ENCODE measurements around the gene DCBLD2.

DNA sequence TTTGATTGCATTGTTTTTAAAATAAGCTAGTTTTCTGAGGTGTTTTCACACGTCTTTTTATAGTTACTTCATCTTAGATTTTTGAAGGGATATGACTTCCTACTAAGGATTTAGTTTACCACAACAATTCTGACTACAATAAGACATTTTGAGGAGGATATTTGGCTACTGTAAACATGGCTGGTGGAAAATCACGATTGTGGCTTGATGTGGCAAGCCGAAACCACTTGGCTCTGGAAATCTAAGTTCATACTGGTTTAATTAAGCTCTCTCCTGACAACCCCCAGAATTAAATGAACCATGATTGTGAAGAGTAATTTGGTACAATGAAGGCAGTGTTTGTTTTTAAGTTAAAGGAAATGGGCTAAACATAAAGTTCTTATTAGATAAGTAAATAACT, 107.5 kb downstream of the DCBLD2 start:
- TF ChIP-seq, protein P1, sequence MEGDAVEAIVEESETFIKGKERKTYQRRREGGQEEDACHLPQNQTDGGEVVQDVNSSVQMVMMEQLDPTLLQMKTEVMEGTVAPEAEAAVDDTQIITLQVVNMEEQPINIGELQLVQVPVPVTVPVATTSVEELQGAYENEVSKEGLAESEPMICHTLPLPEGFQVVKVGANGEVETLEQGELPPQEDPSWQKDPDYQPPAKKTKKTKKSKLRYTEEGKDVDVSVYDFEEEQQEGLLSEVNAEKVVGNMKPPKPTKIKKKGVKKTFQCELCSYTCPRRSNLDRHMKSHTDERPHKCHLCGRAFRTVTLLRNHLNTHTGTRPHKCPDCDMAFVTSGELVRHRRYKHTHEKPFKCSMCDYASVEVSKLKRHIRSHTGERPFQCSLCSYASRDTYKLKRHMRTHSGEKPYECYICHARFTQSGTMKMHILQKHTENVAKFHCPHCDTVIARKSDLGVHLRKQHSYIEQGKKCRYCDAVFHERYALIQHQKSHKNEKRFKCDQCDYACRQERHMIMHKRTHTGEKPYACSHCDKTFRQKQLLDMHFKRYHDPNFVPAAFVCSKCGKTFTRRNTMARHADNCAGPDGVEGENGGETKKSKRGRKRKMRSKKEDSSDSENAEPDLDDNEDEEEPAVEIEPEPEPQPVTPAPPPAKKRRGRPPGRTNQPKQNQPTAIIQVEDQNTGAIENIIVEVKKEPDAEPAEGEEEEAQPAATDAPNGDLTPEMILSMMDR (conservative IDR thresholded peaks at IDR 0.05; ENCODE audit: low read length): no peak
- TF ChIP-seq EZH2phosphoT487 (IDR thresholded peaks at IDR 0.05; ENCODE audit: borderline replicate concordance, low read depth, low read length): no peak

Data from OCI-LY7 (cell line).